Activated naive CD8-positive, alpha-beta T cell treated with anti-CD3 and anti-CD28 coated beads, Interleukin-2, amount 50 U/mL, for 24 hours (primary cell): ENCODE measurements around the gene PLPP2.

Experiments used
- ATAC-seq: fragments of 150-1000 bp; cut with Tn5 transposase; one replicate; pipeline ENCODE4 v1.10.0; 2021
- DNase-seq: peaks from one replicate; pipeline ENCODE4 v3.0.0; 2021
- H3K27ac Mint-ChIP-seq: one replicate; pipeline ENCODE4 v1.8.0; 2021; ENCODE audit warnings: mild to moderate bottlenecking, mixed read lengths
- H3K27me3 Mint-ChIP-seq: one replicate; pipeline ENCODE4 v1.8.0; 2021; ENCODE audit warnings: mixed read lengths
- H3K36me3 Mint-ChIP-seq: one replicate; pipeline ENCODE4 v1.8.0; 2021; ENCODE audit warnings: low read depth, mixed read lengths
- H3K4me1 Mint-ChIP-seq: one replicate; pipeline ENCODE4 v1.8.0; 2021; ENCODE audit warnings: mixed read lengths
- H3K4me3 Mint-ChIP-seq: one replicate; pipeline ENCODE4 v1.8.0; 2021; ENCODE audit warnings: mild to moderate bottlenecking, moderate library complexity, mixed read lengths
- H3K9me3 Mint-ChIP-seq: one replicate; pipeline ENCODE4 v1.8.0; 2021; ENCODE audit warnings: mixed read lengths

PLPP2 gene

DNA sequence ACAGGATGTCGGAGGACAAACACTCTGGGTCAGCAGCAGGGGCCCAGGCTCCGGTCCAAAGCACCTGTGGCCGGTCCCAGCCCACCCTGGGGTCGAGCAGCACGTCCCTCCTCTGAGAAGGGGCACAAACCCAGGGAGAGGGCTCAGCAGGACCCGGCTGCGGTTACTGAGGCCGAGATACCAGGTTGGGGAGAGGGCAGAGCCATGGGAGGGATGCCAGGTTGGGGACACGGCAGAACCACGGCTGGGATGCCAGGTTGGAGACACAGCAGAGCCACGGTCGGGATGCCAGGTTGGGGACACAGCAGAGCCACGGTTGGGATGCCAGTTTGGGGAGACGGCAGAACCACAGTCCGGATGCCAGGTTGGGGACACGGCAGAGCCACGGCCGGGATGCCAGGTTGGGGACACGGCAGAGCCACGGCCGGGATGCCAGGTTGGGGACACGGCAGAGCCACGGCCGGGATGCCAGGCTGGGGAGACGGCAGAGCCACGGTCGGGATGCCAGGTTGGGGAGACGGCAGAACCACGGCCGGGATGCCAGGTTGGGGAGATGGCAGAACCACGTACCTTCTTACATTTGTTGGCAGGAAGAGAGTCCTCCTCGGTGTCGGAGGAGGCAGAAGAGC is 34.8 kb upstream of the PLPP2 start:
- DNase-seq: no peak
- peaks cover 48% of the 10 kb centered on the region for H3K36me3 Mint-ChIP-seq
- H3K27ac Mint-ChIP-seq: no peak overlapping the region
- H3K9me3 Mint-ChIP-seq: peaks cover 9% of the 10 kb centered on the region
- H3K4me3 Mint-ChIP-seq: no peak overlapping the region
- H3K27me3 Mint-ChIP-seq: no peaks in the 10 kb centered on the region
- ATAC-seq: no peak
- no peaks in the 10 kb centered on the region for H3K4me1 Mint-ChIP-seq

DNA sequence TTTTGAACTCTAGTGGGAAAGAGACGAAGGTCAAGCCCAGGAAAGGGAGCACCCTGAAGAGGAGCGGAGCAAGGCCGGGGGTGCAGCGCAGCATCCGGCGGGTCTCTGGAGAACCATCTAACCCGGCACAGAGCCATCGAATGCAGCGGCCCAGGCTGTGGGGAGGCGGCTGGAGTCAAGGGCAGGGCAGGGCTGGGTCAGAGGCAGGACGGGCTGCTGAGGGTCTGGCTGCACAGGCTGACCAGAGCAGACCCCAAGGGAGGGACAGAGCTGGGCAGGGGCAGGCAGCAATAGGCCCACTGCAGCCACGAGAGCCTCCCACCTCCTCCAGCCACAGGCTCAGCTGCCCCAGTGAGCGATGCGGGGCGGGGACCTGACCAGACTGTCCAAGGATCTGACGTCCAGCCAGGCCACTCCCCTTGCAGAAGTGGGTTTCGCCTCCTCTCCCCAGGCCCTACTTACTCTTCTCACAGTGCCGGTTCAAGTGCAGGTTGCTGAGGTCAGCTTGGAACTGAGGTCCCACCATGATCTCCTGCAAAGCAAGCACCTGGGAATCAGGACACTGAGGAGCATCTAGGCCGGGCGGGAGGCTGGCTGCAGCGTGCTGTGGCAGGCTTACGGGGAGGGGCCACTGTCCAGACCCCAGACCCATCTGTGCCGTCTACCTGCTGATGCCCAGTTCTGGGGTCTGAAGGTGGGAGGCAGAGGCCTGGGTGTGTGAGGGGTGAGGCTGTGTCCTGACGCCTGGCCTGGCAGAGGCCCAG is 34.2 kb upstream of the PLPP2 start:
- Mint-ChIP-seq H3K27me3 (no peaks in the 10 kb centered on the region), H3K36me3 (peaks cover 47% of the 10 kb centered on the region), H3K4me1 (no peaks in the 10 kb centered on the region), H3K9me3 (peaks cover 9% of the 10 kb centered on the region), H3K27ac (no peak overlapping the region), H3K4me3 (no peak overlapping the region)
- ATAC-seq: no peak
- DNase-seq: no peak

DNA sequence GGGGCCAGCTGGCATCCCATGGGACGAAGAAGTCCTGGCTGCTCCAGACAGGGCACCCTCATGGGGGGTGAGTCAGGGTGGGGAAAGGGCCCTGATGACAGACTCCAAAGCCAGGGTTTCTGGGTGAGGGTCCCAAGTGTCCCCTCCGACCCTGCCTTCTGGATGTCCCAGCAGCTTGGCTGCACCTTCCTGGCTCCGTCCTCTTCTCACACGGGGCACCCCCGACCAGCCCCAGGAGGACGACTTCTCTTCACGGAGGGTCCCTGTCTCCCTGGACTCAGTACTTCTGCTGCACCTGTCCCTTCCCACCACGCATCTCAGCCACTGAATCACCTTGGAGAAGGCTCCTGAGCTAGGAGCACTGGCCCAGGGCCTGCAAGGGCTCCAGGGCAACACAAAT is 33.5 kb upstream of the PLPP2 start:
- H3K9me3 Mint-ChIP-seq: peaks cover 9% of the 10 kb centered on the region

DNA sequence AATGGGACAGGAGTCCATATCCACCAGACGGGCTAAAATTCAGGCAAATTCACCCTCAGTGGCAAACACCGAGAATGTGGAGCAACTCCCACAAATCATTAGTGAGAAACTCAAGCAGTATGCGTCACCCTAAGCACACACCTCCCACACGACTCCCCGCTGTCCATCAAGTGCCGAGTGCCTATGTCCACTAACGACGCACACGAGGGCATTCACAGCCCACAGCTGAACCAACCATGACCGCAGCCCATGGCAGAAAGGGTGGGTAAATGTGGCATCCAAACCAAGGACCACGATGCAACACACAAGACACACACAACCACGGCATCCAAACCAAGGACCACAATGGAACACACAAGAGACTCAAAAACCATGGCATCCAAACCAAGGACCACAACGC is 31.4 kb upstream of the PLPP2 start:
- no peak for DNase-seq
- no peak overlapping the region for H3K4me3 Mint-ChIP-seq
- ATAC-seq: no peak
- no peak overlapping the region for H3K27ac Mint-ChIP-seq
- H3K36me3 Mint-ChIP-seq: peaks cover 38% of the 10 kb centered on the region
- no peaks in the 10 kb centered on the region for H3K27me3 Mint-ChIP-seq
- H3K4me1 Mint-ChIP-seq: no peaks in the 10 kb centered on the region
- H3K9me3 Mint-ChIP-seq: no peaks in the 10 kb centered on the region

More for the DNA sequence above, 33.5 kb upstream of the PLPP2 start:
- Mint-ChIP-seq H3K27ac (no peak overlapping the region), H3K27me3 (no peaks in the 10 kb centered on the region), H3K4me1 (no peaks in the 10 kb centered on the region), H3K4me3 (no peak overlapping the region), H3K36me3 (peaks cover 46% of the 10 kb centered on the region)
- DNase-seq: no peak
- no peak for ATAC-seq

DNA sequence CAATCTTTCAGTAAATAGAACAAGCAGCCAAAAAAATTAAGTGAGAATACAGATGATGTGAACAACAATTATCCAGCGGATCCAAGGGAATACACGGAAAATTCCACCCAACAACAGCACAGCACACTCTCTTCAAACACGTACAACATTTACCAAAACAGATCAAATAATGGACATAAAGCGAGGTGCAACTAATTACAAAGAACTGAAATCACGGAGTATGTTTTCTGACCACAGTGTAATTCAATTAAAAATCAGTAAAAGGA is 27.2 kb upstream of the PLPP2 start:
- H3K27ac Mint-ChIP-seq: no peak overlapping the region
- H3K4me3 Mint-ChIP-seq: no peak overlapping the region
- no peaks in the 10 kb centered on the region for H3K4me1 Mint-ChIP-seq
- no peak for ATAC-seq
- no peaks in the 10 kb centered on the region for H3K9me3 Mint-ChIP-seq
- no peak for DNase-seq
- H3K36me3 Mint-ChIP-seq: peaks cover 36% of the 10 kb centered on the region
- H3K27me3 Mint-ChIP-seq: no peaks in the 10 kb centered on the region

DNA sequence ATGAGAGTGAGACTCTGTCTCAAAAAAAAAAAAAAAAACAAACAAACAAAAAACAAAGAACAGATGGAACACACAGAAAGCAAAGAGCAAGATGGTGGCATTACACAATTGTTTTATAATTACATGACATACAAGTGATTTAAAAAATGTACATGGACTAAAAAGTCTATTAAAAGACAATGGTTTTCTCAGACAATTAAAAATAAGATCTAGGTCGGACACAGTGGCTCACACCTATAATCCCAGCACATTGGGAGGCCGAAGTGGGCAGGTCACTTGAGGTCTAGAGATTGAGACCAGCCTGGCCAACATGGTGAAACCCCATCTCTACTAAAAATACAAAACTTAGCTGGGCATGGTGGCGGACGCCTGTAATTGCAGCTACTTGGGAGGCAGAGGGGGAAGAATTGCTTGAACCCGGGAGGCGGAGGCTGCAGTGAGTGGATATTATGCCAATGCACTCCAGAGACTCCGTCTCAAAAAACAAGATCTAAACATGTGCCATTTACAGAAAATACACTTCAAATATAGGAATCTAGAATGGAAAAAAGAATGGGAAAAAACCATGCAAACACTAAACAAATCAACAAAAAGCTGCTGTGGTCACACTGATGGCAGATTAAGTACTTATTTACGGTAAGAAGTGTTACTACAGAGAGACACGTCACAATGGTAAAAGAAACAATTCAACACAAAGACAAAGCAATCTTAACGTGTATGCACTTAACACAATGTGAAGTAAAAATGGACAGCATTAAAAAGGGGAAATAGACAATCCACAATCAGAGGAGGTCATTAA is 26.7 kb upstream of the PLPP2 start:
- ATAC-seq: no peak
- H3K27ac Mint-ChIP-seq: no peak overlapping the region
- H3K27me3 Mint-ChIP-seq: no peaks in the 10 kb centered on the region
- H3K36me3 Mint-ChIP-seq: peaks cover 36% of the 10 kb centered on the region
- H3K4me3 Mint-ChIP-seq: no peak overlapping the region
- DNase-seq: no peak
- no peaks in the 10 kb centered on the region for H3K4me1 Mint-ChIP-seq
- no peaks in the 10 kb centered on the region for H3K9me3 Mint-ChIP-seq

DNA sequence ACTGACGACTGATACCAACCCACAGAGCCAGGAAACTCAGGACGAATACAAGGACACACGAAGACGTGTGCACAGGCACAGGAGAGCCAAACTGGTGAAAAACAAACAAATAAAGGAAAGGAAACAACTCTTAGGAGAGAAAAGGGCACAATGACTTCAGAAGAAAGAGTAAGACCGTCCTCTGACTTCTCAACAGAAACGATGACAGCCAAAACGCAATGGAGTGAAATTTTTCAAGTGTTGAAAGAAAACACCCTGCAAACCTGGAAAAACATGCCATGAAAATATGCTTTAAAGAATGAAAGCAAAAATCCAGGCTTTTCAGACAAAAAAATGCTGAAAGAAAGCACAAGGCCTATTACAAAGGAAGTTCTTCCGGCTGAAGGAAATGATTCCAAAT is 24.6 kb upstream of the PLPP2 start:
- DNase-seq (no peak), ATAC-seq (no peak)
- Mint-ChIP-seq H3K9me3 (no peaks in the 10 kb centered on the region), H3K27ac (no peak overlapping the region), H3K4me1 (no peaks in the 10 kb centered on the region), H3K4me3 (no peak overlapping the region), H3K27me3 (no peaks in the 10 kb centered on the region), H3K36me3 (peaks cover 33% of the 10 kb centered on the region)

DNA sequence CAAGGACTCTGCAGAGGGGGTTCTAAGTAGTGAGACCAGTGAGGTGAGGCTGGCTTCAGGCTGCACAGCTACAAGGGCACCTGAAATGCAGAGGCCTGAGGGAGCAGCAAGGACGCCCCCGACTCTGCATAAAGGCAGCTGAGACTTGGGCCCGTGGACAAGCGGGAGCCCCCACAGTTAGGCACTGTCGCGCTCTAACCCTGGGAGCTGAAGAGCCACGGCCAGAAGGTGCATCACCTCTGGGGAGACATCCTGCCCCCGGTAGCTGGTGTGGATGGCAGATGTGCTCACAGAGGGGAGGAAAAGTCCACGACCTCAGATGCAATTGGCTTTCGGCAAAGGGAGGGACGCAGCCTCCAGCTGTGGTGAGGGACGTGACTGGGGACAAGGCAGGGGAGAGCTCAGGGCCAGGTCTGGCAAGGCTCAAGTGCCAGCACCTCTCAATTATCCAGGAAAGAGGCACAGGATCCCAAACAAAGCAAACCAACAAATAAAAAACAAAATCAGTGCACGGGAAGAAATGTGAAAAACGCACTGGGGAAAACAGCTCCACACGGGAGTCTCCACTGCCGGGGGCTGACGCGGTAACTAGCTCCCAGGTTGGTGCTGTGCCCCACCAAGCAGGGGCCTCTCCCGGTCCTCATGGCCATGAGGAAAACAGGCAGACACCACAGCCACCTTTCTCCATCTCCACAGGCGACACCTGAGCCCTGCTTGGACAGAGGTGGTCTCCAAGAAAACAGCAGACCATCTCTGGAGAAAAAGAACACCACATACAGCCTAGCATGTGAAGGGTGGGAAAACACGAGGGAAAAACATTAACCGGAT is 23.0 kb upstream of the PLPP2 start:
- ATAC-seq (no peak), DNase-seq (no peak)
- Mint-ChIP-seq H3K27me3 (no peaks in the 10 kb centered on the region), H3K36me3 (peaks cover 24% of the 10 kb centered on the region), H3K4me3 (no peak overlapping the region), H3K9me3 (no peaks in the 10 kb centered on the region), H3K27ac (no peak overlapping the region), H3K4me1 (no peaks in the 10 kb centered on the region)

DNA sequence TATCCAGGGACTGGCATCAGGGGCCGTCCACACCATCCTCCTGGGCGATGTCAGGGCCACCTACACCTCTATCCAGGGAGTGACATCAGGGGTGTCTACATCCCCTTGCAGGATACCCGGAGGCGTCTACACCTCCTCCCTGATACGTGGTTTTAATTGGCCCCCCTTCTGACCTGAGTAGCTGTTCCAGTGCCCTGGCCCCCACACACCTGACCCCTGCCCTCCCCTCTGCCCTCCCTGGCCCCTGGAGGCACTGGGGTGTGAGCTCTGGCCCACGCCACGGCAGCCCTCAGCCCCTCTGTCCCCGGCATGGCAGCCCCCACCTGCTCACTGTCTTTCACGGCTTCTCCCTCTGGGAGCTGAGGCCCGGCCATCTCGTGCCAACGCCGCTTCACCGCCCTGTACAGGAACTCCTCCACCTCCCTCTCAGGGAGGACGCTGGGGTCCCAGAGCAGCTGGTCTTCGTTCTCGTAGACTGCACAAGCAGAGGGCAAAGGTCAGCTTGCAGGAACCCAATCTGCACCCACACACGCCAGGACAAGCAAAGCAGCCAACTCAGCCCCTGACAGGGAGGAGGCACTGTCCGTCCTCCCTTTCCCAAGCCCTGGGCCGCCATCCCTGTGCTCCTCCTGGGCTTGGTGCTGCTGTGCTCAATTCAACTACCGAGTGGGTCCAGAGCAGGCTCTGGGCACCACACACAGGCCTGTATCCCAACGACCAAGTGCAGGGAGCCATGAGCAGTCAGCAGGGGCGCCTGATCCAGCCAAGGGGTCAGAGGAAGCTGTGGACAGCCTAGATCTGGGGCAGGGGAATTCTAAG is 22.2 kb upstream of the PLPP2 start:
- H3K4me1 Mint-ChIP-seq: no peaks in the 10 kb centered on the region
- H3K27me3 Mint-ChIP-seq: no peaks in the 10 kb centered on the region
- DNase-seq: no peak

DNA sequence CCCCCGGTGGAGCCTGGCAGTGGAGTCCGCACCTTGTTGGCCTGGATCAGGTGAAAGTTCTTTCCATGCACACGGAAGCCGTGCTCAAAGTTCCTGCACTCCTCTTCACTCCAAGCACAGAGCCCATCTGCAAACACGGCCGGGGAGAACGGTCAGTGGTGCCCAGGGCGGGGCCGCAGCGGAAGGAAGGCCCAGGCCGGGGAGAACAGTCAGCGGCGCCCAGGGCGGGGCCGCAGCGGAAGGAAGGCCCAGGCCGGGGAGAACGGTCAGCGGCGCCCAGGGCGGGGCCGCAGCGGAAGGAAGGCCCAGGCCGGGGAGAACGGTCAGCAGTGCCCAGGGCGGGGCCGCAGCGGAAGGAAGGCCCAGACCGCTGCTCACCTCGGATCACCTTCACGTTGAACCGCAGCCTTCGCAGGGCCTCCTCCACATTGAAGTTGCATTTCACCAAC is 20.6 kb upstream of the PLPP2 start:
- Mint-ChIP-seq H3K36me3 (peaks cover 13% of the 10 kb centered on the region), H3K4me3 (no peak overlapping the region), H3K27ac (no peak overlapping the region), H3K4me1 (no peaks in the 10 kb centered on the region), H3K27me3 (no peaks in the 10 kb centered on the region), H3K9me3 (no peaks in the 10 kb centered on the region)
- ATAC-seq (no peak), DNase-seq (no peak)

More for the DNA sequence above, 22.2 kb upstream of the PLPP2 start:
- ATAC-seq: no peak
- Mint-ChIP-seq H3K4me3 (no peak overlapping the region), H3K27ac (no peak overlapping the region), H3K9me3 (no peaks in the 10 kb centered on the region), H3K36me3 (peaks cover 21% of the 10 kb centered on the region)

DNA sequence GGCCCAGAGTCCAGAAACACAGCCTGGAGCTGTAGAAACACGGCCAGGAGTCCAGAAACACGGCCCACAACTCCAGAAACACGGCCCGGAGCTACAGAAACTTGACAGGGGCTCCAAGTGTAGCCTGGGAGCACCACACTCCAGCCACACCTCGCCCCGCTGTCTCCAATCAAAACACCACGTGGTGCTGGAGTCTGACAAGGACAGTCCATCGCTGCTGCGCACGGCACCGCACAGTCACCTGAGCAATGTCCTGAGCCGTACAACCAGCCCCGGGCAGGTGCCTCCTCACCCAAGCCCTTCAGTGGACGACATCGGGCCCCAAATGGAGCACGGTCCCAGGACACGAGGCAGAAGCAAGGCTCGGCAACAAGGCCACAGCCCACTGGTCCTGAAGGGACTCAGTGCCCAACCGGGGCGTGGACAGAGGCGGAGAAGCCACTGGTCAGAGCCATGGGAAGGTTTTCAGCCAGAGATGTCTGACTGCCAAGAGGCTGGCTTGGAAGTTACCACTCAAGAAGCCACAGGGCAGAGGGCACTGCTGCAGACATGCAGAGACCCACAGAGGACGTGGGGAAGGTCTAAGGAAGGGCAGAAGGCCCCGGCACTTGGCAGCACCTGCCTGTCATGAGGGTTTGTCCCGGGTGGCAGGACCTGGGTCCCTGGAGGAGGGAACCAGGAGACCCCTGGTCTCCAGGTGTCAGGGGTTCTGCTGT is 19.7 kb upstream of the PLPP2 start:
- Mint-ChIP-seq H3K36me3 (peaks cover 11% of the 10 kb centered on the region), H3K27me3 (no peaks in the 10 kb centered on the region), H3K9me3 (no peaks in the 10 kb centered on the region), H3K4me3 (no peak overlapping the region), H3K4me1 (no peaks in the 10 kb centered on the region), H3K27ac (no peak overlapping the region)
- DNase-seq (no peak), ATAC-seq (no peak)

DNA sequence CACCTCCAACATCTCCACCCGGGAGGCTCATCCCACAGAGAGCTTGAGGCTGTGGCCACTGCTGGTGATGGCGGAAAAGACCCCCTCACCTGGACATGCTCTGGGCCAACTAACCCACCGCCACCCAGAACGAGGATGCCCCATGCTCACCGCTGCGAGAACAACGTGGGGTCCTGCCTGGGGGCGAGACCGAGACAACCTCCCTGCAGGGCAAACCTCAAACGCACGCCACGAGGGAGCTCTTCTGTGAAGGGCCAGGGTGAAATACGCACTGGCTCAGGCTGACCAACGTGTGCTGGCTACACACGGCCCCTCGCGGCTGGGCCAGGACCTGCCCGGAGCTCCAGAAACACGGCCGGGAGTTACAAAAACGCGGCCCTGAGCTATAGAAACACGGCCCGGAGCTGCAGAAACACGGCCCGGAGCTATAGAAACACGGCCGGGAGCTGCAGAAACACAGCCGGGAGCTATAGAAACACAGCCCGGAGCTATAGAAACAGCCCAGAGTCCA is 19.0 kb upstream of the PLPP2 start:
- peaks cover 11% of the 10 kb centered on the region for H3K36me3 Mint-ChIP-seq
- DNase-seq (no peak), ATAC-seq (no peak)
- no peak overlapping the region for H3K27ac Mint-ChIP-seq
- H3K4me1 Mint-ChIP-seq: no peaks in the 10 kb centered on the region
- H3K9me3 Mint-ChIP-seq: no peaks in the 10 kb centered on the region
- no peak overlapping the region for H3K4me3 Mint-ChIP-seq
- no peaks in the 10 kb centered on the region for H3K27me3 Mint-ChIP-seq

DNA sequence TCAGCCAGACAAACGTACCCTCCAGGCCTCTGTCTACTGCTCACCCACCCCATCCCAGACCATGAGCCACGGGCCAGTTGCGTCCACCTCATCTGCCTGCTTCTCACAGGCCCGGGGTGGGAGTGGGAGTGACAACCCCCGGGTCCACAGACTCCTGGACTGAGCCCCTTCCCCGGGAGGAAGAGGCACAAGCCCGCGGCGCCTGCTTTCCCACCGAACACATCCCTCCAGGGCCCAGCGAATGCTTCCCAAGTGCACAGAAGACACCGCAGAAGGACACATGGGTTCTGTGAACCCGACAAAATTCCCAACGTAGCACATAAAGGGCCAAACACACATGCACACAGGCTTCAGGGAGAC is 18.0 kb upstream of the PLPP2 start:
- H3K27ac Mint-ChIP-seq: no peak overlapping the region
- H3K4me3 Mint-ChIP-seq: no peak overlapping the region
- H3K36me3 Mint-ChIP-seq: peaks cover 14% of the 10 kb centered on the region
- ATAC-seq (no peak), DNase-seq (no peak)
- no peaks in the 10 kb centered on the region for H3K4me1 Mint-ChIP-seq
- no peaks in the 10 kb centered on the region for H3K27me3 Mint-ChIP-seq
- no peaks in the 10 kb centered on the region for H3K9me3 Mint-ChIP-seq
